SK-N-SH treated with all-trans-retinoic acid at 6 μM for 48 hours (cell line): ENCODE measurements around the gene SORCS2.
"Not testable (repeated sequence)": the region's sequence is repeated elsewhere in the genome, so short reads cannot be mapped to it uniquely, and the experiment has no call there.

ENCODE experiments used
- CREB5 ChIP-seq: fragments of 250-450 bp; sonication (Bioruptor Pico); IDR thresholded peaks from 2 replicates; pipeline ENCODE4 v1.5.1; 2020; ENCODE audit warnings: low read depth, mild to moderate bottlenecking, moderate library complexity
- TCF4 ChIP-seq: fragments of 250-450 bp; sonication (Bioruptor Pico); IDR thresholded peaks from 2 replicates; pipeline ENCODE4 v1.8.0; 2021; ENCODE audit warnings: mild to moderate bottlenecking, moderate library complexity, borderline replicate concordance
- TOX ChIP-seq: fragments of 250-450 bp; sonication (Bioruptor Pico); IDR thresholded peaks from 2 replicates; pipeline ENCODE4 v1.8.0; 2021; ENCODE audit warnings: mild to moderate bottlenecking, moderate library complexity, borderline replicate concordance
- ZFP30 ChIP-seq: fragments of 450-650 bp; formaldehyde crosslinking; IDR thresholded peaks from 2 replicates; pipeline ENCODE4 v1.5.0; 2022; ENCODE audit warnings: mild to moderate bottlenecking, moderate library complexity

GRCh38 chr4:7452802-7453201 lies 260.5 kb downstream of the SORCS2 start:
- TF ChIP-seq TCF4, CREB5, ZFP30, TOX (CRISPR knock-in tag): not testable (repeated sequence)
